Mesenchymal stem cell (in vitro differentiated cells and primary cell): ENCODE measurements around the gene CNTNAP2.

Experiments used
- DNase-seq: peaks from one replicate; pipeline ENCODE4 v3.0.0-alpha.2; 2013
- H2AFZ ChIP-seq: one replicate; pipeline ENCODE4 v1.6.1; 2013; ENCODE audit warnings: low read depth, mild to moderate bottlenecking, control low read depth, inconsistent platforms, low read length, moderate library complexity
- H2AK5ac ChIP-seq: 2 replicates; pipeline ENCODE4 v1.6.1; 2013; ENCODE audit warnings: low read length, moderate library complexity, mild to moderate bottlenecking, inconsistent platforms; ENCODE audit not compliant: severe bottlenecking
- H2BK120ac ChIP-seq: one replicate; pipeline ENCODE4 v1.6.1; 2013; ENCODE audit warnings: low read depth, mild to moderate bottlenecking, inconsistent platforms, low read length, moderate library complexity
- H2BK12ac ChIP-seq, 2 experiments: one replicate each; pipeline ENCODE4 v1.6.1; 2013; ENCODE audit warnings: inconsistent platforms in 2 of 2, low read length in 2 of 2, mild to moderate bottlenecking in 2 of 2, moderate library complexity in 2 of 2, control low read depth in 1 of 2
- H2BK15ac ChIP-seq: one replicate; pipeline ENCODE4 v1.6.1; 2013; ENCODE audit warnings: mild to moderate bottlenecking, low read depth, inconsistent platforms; ENCODE audit not compliant: poor library complexity, severe bottlenecking
- H2BK5ac ChIP-seq: 2 replicates; pipeline ENCODE4 v1.6.1; 2013; ENCODE audit warnings: low read depth, mild to moderate bottlenecking, low read length, control low read depth, inconsistent platforms; ENCODE audit not compliant: poor library complexity, severe bottlenecking
- H3K14ac ChIP-seq, 2 experiments: one replicate each; pipeline ENCODE4 v1.6.1; 2013; ENCODE audit warnings: inconsistent platforms in 2 of 2, low read length in 2 of 2, control low read depth in 1 of 2, mild to moderate bottlenecking in 1 of 2, moderate library complexity in 1 of 2
- H3K18ac ChIP-seq, 2 experiments: one replicate each; pipeline ENCODE4 v1.6.1; 2013; ENCODE audit warnings: inconsistent platforms in 2 of 2, low read length in 2 of 2, control low read depth in 1 of 2, low read depth in 1 of 2, mild to moderate bottlenecking in 1 of 2
- H3K23ac ChIP-seq, 2 experiments: one replicate each; pipeline ENCODE4 v1.6.1; 2013; ENCODE audit warnings: inconsistent platforms in 2 of 2, low read length in 2 of 2, mild to moderate bottlenecking in 2 of 2, moderate library complexity in 2 of 2, control low read depth in 1 of 2
- H3K27ac ChIP-seq: 2 replicates; pipeline ENCODE4 v1.5.1; 2013; ENCODE audit warnings: mild to moderate bottlenecking, moderate library complexity, low read length, control low read depth, inconsistent platforms; ENCODE audit not compliant: poor library complexity, severe bottlenecking
- H3K27me3 ChIP-seq, 2 experiments: 2 replicates each; pipeline versions ENCODE4 v1.6.1 to v1.7.0; 2013; ENCODE audit warnings: low read length in 2 of 2, mild to moderate bottlenecking in 2 of 2, moderate library complexity in 2 of 2, control low read depth in 1 of 2, inconsistent platforms in 1 of 2; ENCODE audit not compliant: control insufficient read depth in 1 of 2, insufficient read depth in 1 of 2
- H3K36me3 ChIP-seq, 2 experiments: 2 replicates each; pipeline versions ENCODE4 v1.6.1 to v1.7.0; 2013; ENCODE audit warnings: low read length in 2 of 2, control low read depth in 1 of 2, inconsistent platforms in 1 of 2, low read depth in 1 of 2, mild to moderate bottlenecking in 1 of 2; ENCODE audit not compliant: insufficient read depth in 2 of 2, control insufficient read depth in 1 of 2
- H3K4ac ChIP-seq, 2 experiments: one replicate each; pipeline ENCODE4 v1.6.1; 2013; ENCODE audit warnings: inconsistent platforms in 2 of 2, low read length in 2 of 2, mild to moderate bottlenecking in 2 of 2, moderate library complexity in 2 of 2, control low read depth in 1 of 2, low read depth in 1 of 2
- H3K4me1 ChIP-seq: 2 replicates; pipeline ENCODE4 v1.6.1; 2013; ENCODE audit warnings: low read depth, low read length, control low read depth; ENCODE audit not compliant: control insufficient read depth, insufficient read depth
- H3K4me2 ChIP-seq: 2 replicates; pipeline ENCODE4 v1.6.1; 2013; ENCODE audit warnings: low read length, mild to moderate bottlenecking, inconsistent platforms; ENCODE audit not compliant: poor library complexity, severe bottlenecking
- H3K4me3 ChIP-seq, 2 experiments: 2 replicates each; pipeline versions ENCODE4 v1.5.1 to v1.7.0; 2013; ENCODE audit warnings: low read length in 2 of 2, mild to moderate bottlenecking in 2 of 2, control low read depth in 1 of 2, low read depth in 1 of 2; ENCODE audit not compliant: insufficient read depth in 1 of 2
- H3K79me1 ChIP-seq: replicated peaks from 2 replicates; pipeline ENCODE4 v1.6.1; 2013; ENCODE audit warnings: mild to moderate bottlenecking, control low read depth, low read length, inconsistent platforms; ENCODE audit not compliant: poor library complexity, severe bottlenecking
- H3K9ac ChIP-seq: 2 replicates; pipeline ENCODE4 v1.7.0; 2013; ENCODE audit warnings: mild to moderate bottlenecking, low read length, moderate library complexity
- H3K9me3 ChIP-seq: 2 replicates; pipeline ENCODE4 v1.7.0; 2013; ENCODE audit warnings: mild to moderate bottlenecking, low read length; ENCODE audit not compliant: control insufficient read depth
- H4K8ac ChIP-seq: one replicate; pipeline ENCODE4 v1.6.1; 2013; ENCODE audit warnings: inconsistent platforms, mild to moderate bottlenecking, low read length, moderate library complexity
- H4K91ac ChIP-seq: one replicate; pipeline ENCODE4 v1.6.1; 2013; ENCODE audit warnings: mild to moderate bottlenecking, low read length, inconsistent platforms
- WGBS: methylation state at CpG from one replicate; pipeline ENCODE4 v1.1.7; 2013; ENCODE audit warnings: mixed read lengths; 5-methylcytosine and 5-hydroxymethylcytosine counted together

The CNTNAP2 gene

DNA sequence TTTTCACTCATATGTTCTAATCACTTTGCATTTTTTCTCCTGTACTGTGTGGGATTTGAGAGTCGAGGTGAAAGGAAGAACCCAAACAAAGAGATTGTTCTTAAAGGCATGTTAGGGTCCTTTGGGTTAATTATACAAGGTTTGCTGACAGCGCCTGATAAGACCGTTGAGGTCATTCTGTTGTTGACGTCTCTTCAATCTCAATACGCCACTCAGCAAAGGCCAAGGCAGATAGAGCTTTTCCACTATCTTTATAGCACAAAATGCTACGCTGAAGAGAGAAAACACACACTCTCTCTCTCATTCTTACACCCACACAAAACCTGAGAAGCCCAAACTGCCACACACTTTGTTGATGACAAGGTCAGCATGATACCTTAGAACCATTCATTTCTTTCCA lies 228.7 kb downstream of the CNTNAP2 start:
- Histone ChIP-seq H3K79me1 (no peaks in the 10 kb centered on the region), H2BK12ac (no peak overlapping the region), H2BK120ac (no peak overlapping the region), H4K91ac (no peak overlapping the region), H3K4me2 (no peak overlapping the region), H3K9ac (no peak overlapping the region), H2AFZ (no peak overlapping the region), H3K9me3 (peaks cover 9% of the 10 kb centered on the region), H4K8ac (no peak overlapping the region), H2BK15ac (no peak overlapping the region), H3K14ac (no peak overlapping the region), H3K4me3 (no peak overlapping the region), H3K4me1 (no peaks in the 10 kb centered on the region), H3K27ac (no peak overlapping the region), H2BK5ac (no peak overlapping the region), H3K27me3 (no peaks in the 10 kb centered on the region), H3K18ac (no peak overlapping the region), H3K4ac (no peak overlapping the region), H2AK5ac (no peak overlapping the region), H3K23ac (no peak overlapping the region), H3K36me3 (no peaks in the 10 kb centered on the region)
- no peak for DNase-seq
- WGBS, result 79% methylated on average over 6 of the region's 6 CpGs

DNA sequence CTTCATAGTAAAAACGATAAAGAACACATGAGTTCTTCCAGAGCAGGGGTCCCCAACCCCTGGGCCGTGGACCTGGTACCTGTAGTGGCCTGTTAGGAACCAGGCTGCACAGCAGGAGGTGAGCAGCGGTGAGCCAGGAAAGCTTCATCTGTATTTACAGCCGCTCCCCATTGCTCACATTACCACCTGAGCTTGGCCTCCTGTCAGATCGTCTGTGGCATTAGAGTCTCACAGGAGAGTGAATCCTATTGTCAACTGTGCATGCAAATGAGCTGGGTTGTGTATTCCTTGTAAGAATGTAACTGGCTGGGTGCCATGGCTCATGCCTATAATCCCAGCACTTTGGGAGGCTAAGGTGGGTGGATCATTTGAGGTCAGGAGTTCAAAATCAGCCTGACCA lies 229.5 kb downstream of the CNTNAP2 start:
- Histone ChIP-seq H3K27me3 (no peaks in the 10 kb centered on the region), H3K18ac (no peak overlapping the region), H3K9ac (no peak overlapping the region), H2BK12ac (no peak overlapping the region), H4K91ac (no peak overlapping the region), H3K27ac (no peak overlapping the region), H3K36me3 (no peaks in the 10 kb centered on the region), H3K4me2 (no peak overlapping the region), H3K14ac (no peak overlapping the region), H2BK5ac (no peak overlapping the region), H3K4ac (no peak overlapping the region), H3K4me1 (no peaks in the 10 kb centered on the region), H2AK5ac (no peak overlapping the region), H3K79me1 (no peaks in the 10 kb centered on the region), H2AFZ (no peak overlapping the region), H4K8ac (no peak overlapping the region), H3K9me3 (peaks cover 9% of the 10 kb centered on the region), H2BK120ac (no peak overlapping the region), H3K4me3 (no peak overlapping the region), H2BK15ac (no peak overlapping the region), H3K23ac (no peak overlapping the region)
- no peak for DNase-seq
- 71% methylated on average over 4 of the region's 5 CpGs for WGBS

DNA sequence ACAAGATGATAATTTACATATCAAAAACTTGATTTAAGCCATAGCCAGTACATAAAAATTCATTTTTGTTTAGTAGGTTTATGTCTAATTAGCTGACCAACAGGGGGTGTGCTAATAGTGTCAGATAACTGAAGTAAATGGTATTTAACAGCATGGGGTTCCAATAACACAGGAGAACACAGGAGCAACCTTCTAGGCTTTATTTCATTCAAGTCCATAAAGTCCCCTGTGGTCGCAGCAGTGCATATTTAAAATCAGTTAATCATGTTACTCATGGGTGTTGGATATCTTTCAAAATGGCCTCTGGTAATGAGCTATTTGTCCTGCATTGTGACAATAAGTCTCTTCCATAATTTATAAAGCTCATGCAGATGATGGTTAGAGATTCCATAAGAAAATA lies 238.6 kb downstream of the CNTNAP2 start:
- no peaks in the 10 kb centered on the region for H3K79me1 ChIP-seq
- H2AK5ac ChIP-seq, result no peak overlapping the region
- no peaks in the 10 kb centered on the region for H3K27me3 ChIP-seq
- H3K27ac ChIP-seq, result no peak overlapping the region
- H3K18ac ChIP-seq, result no peak overlapping the region
- H3K4me1 ChIP-seq, result no peaks in the 10 kb centered on the region
- no peak overlapping the region for H3K14ac ChIP-seq
- H3K4me3 ChIP-seq, result no peak overlapping the region
- H2BK12ac ChIP-seq, result no peak overlapping the region
- H3K23ac ChIP-seq, result no peak overlapping the region
- H4K91ac ChIP-seq, result no peak overlapping the region
- DNase-seq, result no peak
- no peak overlapping the region for H2BK5ac ChIP-seq
- no peak overlapping the region for H2BK120ac ChIP-seq
- no peak overlapping the region for H3K4me2 ChIP-seq
- H3K9me3 ChIP-seq, result peaks cover 4% of the 10 kb centered on the region
- no peak overlapping the region for H2BK15ac ChIP-seq
- 40% methylated on average over 1 of the region's 1 CpG for WGBS
- H2AFZ ChIP-seq, result no peak overlapping the region
- no peak overlapping the region for H3K9ac ChIP-seq
- H3K4ac ChIP-seq, result no peak overlapping the region
- no peaks in the 10 kb centered on the region for H3K36me3 ChIP-seq
- H4K8ac ChIP-seq, result no peak overlapping the region

DNA sequence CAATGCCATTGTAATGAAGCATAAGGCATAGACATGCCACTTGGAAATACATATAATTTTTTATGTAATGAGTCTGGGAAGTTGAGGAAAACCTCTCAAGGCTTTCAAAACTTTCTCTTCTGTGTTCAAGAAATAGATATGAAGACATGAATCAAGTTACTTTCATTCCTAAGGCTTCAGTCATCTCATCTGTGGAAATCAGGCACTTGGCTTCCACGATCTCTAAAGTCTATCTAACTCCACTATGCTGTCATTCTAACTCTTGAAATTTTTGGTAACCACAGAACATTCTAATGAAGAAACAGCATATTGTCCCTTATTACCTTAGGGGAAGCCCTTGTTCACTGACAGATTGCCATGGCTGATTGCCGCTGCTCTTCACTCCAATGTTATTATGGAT lies 242.6 kb downstream of the CNTNAP2 start:
- no peak overlapping the region for H2BK12ac ChIP-seq
- H3K9ac ChIP-seq, result no peak overlapping the region
- no peak overlapping the region for H3K18ac ChIP-seq
- no peak overlapping the region for H3K27ac ChIP-seq
- no peak overlapping the region for H3K23ac ChIP-seq
- no peak overlapping the region for H3K14ac ChIP-seq
- no peak overlapping the region for H3K4me3 ChIP-seq
- no peak overlapping the region for H2BK5ac ChIP-seq
- no peak overlapping the region for H2AK5ac ChIP-seq
- DNase-seq, result no peak
- no peak overlapping the region for H2BK120ac ChIP-seq
- H3K4ac ChIP-seq, result no peak overlapping the region
- no peaks in the 10 kb centered on the region for H3K36me3 ChIP-seq
- H3K79me1 ChIP-seq, result no peaks in the 10 kb centered on the region
- H4K8ac ChIP-seq, result no peak overlapping the region
- H3K9me3 ChIP-seq, result no peaks in the 10 kb centered on the region
- H3K4me2 ChIP-seq, result no peak overlapping the region
- H4K91ac ChIP-seq, result no peak overlapping the region
- H3K4me1 ChIP-seq, result no peaks in the 10 kb centered on the region
- H3K27me3 ChIP-seq, result no peaks in the 10 kb centered on the region
- 65% methylated on average over 2 of the region's 2 CpGs for WGBS
- no peak overlapping the region for H2AFZ ChIP-seq
- H2BK15ac ChIP-seq, result no peak overlapping the region
